GM12874 (cell line): Measurements from ENCODE around the gene ZNF207.

Experiments
- TF ChIP-seq, protein P1 (sequence below): IDR thresholded peaks from 2 replicates; pipeline ENCODE4 v1.5.1; 2011; ENCODE audit warnings: low read depth, mild to moderate bottlenecking, control low read depth, low read length, moderate library complexity; ENCODE audit not compliant: insufficient read depth

Gene ZNF207

DNA sequence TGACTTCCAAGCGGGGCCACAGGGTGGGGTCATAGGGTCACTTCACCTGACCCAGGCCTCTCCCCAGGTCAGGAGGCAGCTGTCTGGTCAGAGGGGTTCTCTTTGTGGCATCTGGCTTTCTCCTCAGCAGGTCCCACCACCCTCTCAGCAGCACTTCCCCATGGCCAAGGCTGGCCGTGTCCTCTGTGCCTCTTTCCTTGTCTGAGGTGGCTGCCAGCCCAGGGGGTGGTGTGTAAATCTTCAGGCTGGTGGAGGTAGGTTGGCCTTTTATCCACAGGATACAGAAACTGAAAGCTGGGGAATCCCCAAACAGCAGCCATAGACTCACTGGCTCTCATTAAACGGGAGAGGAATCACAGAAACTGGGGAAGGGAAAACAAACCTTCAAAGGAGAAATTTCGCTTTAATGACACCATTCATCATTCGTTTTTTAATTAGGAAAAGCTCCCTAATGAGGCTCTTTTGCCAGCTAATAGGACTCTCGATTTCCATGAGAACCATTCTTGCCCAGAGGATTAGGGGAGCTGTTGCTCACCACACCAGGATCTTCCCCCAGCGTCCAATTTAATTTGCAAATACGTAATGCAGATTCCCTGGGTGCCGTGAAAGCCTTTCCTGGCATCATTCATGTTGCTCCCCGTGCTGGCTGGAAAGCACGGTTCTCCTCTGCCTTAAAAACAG, 26.0 kb upstream of the ZNF207 start:
- TF ChIP-seq, protein P1, sequence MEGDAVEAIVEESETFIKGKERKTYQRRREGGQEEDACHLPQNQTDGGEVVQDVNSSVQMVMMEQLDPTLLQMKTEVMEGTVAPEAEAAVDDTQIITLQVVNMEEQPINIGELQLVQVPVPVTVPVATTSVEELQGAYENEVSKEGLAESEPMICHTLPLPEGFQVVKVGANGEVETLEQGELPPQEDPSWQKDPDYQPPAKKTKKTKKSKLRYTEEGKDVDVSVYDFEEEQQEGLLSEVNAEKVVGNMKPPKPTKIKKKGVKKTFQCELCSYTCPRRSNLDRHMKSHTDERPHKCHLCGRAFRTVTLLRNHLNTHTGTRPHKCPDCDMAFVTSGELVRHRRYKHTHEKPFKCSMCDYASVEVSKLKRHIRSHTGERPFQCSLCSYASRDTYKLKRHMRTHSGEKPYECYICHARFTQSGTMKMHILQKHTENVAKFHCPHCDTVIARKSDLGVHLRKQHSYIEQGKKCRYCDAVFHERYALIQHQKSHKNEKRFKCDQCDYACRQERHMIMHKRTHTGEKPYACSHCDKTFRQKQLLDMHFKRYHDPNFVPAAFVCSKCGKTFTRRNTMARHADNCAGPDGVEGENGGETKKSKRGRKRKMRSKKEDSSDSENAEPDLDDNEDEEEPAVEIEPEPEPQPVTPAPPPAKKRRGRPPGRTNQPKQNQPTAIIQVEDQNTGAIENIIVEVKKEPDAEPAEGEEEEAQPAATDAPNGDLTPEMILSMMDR = no peak

DNA sequence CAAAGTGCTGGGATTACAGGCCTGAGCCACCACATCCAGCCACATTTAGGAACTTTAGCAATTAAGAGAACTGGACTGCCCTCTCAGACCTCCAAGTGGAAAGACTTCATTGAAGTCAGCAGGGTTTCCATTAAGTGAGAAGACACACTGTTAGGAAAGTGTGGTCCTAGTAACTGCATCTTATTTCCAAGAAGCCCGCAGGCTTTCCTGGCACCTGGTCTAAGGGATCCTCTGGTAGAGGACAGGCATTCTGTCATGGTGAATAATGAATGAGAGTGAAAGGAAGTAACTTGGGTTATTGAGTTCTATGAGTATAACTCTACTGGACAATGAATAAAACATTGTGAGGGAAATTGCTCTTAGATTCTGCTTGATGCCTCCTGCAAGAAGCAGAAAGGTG, 22.0 kb upstream of the ZNF207 start:
- TF ChIP-seq, protein P1 = no peak

DNA sequence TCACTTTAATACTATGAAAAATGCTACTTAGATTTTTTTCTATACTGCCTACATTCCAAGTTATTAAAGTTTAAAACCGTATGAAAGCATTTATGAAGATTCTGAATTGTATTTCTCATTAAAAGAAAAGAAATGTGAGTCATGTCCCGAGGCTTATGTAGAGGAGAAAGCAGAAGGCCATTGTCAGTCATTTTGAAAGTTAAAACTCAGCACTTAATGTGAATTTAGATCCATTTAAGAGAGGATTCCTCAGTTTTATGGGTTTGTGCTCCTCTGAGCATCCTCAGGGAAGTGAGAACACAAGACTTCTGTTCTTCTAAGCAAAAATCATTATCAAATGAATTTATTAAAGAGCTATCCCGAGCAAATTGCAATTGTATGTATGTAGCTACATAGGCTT, 19.8 kb upstream of the ZNF207 start:
- TF ChIP-seq, protein P1 = no peak

DNA sequence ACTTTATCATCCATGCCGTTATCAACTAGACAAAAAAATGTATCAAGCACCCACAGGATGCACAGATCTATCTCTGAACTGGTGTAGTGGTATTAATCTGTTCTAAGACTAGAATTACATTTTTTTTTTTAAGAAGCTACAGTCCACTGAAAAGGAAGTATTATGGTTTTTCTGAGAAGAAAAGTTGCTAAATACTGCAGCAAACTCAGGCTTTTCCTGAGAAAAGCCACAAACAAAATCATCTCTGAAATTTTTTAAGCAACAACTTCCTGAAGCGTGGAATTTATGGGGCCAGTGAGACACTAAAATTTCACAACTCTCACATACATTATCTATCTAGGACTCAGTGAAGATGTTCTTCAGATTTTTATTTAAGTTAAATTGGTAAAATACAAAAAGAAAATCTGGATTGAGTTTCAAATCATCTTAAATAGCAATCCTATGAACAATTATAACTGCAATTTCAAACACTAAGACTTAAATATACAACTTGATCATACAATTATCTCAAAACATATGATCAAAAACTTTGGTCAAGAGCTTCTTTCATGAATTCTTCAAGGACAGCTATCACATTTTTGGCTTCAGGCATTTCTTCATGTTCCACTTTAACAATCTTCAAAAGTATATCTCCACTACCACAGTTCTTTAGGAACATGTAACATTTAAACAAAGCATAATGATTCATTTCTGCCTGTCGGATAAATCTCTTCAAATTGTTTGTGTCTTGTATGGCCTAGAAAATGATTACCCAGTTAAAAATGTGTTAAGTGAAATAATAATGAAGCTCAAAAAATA, 18.5 kb upstream of the ZNF207 start:
- TF ChIP-seq, protein P1 = no peak

DNA sequence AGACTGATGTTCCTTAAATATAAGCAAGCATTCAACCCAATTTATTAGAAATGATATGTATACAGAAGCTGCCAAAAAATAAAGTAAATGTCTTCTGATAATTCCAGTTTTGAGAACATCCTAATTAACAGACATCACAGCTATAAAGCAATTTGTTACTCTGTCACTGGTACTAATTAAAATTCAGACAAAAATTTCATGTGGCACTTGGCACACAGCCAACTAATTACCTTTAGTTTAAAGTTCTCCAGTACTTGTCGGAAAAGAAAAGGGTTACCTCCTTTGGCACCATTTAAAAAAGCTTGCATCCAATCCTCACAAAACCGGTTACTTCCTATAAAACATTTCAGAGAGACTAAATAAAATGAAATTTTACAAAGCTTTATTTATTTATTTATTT, 16.8 kb upstream of the ZNF207 start:
- TF ChIP-seq, protein P1 = no peak

DNA sequence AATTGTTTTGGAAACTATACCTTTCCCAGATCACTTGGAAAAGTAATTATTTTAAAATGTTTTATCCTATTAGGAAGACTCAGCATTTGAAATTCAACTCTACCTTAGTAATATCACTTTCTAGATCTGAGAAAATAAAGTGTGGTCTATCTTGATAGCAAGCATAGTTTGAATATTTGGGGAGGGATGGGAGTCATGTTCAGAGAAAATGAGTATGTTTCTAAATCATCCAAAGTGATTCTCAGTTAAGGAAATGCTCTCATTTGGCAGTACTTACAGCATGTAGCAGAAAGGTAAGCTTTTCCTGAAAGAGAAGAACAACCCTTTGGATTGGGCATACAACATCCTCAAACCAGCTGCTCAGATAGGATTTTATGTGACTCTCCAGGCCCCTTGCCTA, 14.9 kb upstream of the ZNF207 start:
- TF ChIP-seq, protein P1 = no peak

DNA sequence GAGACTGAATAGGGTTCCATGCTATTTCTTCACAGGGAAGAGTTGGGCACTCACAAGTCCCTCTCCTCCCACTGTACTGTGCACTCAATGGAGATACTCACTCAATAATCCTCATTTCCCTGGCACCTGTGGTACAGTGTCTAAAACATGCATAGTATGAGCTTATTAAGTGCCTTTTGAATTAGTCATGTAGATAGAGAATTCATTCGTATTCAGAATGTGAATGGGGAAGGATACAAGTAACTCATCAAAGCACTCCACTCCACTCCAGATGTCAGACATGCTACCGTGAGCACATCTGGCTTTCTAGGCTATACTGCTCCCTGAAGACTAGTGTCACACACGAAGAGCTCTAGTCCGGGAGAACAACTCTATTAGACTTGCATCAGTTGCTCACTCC, 14.3 kb upstream of the ZNF207 start:
- TF ChIP-seq, protein P1 = no peak
